ENCODE data around the gene TRPV2. TPM values are rescaled to one million over a fixed set of nuclear protein-coding genes. Genes with fewer than 3 reads are reported as not detected.

The TRPV2 gene
- total RNA-seq, 1 donor from 2014 or later: 5.2 TPM

GRCh38 chr17:16455997-16456741 is 40.8 kb downstream of the TRPV2 start:
- DNase-seq: no peak

- DNase-seq: no peak
These were observed 41.5 kb downstream of the TRPV2 start for GRCh38 chr17:16456742-16457316.

- no peak for DNase-seq
These were observed 43.9 kb downstream of the TRPV2 start for GRCh38 chr17:16459271-16459670.

- no peak for DNase-seq
These were observed 44.6 kb downstream of the TRPV2 start for GRCh38 chr17:16459855-16460550.

- DNase-seq: no peak
These were observed 45.6 kb downstream of the TRPV2 start for GRCh38 chr17:16460796-16461605.

- no peak for DNase-seq
These were observed 46.2 kb downstream of the TRPV2 start for GRCh38 chr17:16461606-16461866.

- no peak for DNase-seq
These were observed 46.9 kb downstream of the TRPV2 start for GRCh38 chr17:16462070-16462864.

GRCh38 chr17:16463358-16464302 is 48.3 kb downstream of the TRPV2 start:
- no peak for DNase-seq

- DNase-seq: no peak
These were observed 49.1 kb downstream of the TRPV2 start for GRCh38 chr17:16464303-16465051.

- no peak for DNase-seq
These were observed 49.6 kb downstream of the TRPV2 start for GRCh38 chr17:16465052-16465312.

- DNase-seq: no peak
These were observed 50.5 kb downstream of the TRPV2 start for GRCh38 chr17:16465861-16466338.

- no peak for DNase-seq
These were observed 51.0 kb downstream of the TRPV2 start for GRCh38 chr17:16466407-16466806.

- DNase-seq: no peak
These were observed 51.7 kb downstream of the TRPV2 start for GRCh38 chr17:16467044-16467443.

- no peak for DNase-seq
These were observed 52.5 kb downstream of the TRPV2 start for GRCh38 chr17:16467886-16468285.

- DNase-seq: no peak
These were observed 53.1 kb downstream of the TRPV2 start for GRCh38 chr17:16468428-16468992.

- DNase-seq: no peak
These were observed 54.9 kb downstream of the TRPV2 start for GRCh38 chr17:16470265-16470664.

- no peak for DNase-seq
These were observed 55.9 kb downstream of the TRPV2 start for GRCh38 chr17:16471295-16471694.

- DNase-seq: no peak
These were observed 57.2 kb downstream of the TRPV2 start for GRCh38 chr17:16472539-16472938.

- DNase-seq: no peak
These were observed 58.0 kb downstream of the TRPV2 start for GRCh38 chr17:16473044-16474011.

Data from skin of body (tissue), 2 donors.